ENCODE results near the gene NAALADL1. TPM values are rescaled to one million over a fixed set of nuclear protein-coding genes. Genes with fewer than 3 reads are reported as not detected.
A peak's percentile ranks its signal among the peaks of the same experiment; 100 is the strongest.

NAALADL1 gene, protein sequence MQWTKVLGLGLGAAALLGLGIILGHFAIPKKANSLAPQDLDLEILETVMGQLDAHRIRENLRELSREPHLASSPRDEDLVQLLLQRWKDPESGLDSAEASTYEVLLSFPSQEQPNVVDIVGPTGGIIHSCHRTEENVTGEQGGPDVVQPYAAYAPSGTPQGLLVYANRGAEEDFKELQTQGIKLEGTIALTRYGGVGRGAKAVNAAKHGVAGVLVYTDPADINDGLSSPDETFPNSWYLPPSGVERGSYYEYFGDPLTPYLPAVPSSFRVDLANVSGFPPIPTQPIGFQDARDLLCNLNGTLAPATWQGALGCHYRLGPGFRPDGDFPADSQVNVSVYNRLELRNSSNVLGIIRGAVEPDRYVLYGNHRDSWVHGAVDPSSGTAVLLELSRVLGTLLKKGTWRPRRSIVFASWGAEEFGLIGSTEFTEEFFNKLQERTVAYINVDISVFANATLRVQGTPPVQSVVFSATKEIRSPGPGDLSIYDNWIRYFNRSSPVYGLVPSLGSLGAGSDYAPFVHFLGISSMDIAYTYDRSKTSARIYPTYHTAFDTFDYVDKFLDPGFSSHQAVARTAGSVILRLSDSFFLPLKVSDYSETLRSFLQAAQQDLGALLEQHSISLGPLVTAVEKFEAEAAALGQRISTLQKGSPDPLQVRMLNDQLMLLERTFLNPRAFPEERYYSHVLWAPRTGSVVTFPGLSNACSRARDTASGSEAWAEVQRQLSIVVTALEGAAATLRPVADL
- not detected in 2 replicates for total RNA-seq (2014; rRNA removed; shearing (Covaris generic))
- polyA plus RNA-seq (2014; cell fraction: nucleus; rRNA removed): not detected in 2 replicates

DNA sequence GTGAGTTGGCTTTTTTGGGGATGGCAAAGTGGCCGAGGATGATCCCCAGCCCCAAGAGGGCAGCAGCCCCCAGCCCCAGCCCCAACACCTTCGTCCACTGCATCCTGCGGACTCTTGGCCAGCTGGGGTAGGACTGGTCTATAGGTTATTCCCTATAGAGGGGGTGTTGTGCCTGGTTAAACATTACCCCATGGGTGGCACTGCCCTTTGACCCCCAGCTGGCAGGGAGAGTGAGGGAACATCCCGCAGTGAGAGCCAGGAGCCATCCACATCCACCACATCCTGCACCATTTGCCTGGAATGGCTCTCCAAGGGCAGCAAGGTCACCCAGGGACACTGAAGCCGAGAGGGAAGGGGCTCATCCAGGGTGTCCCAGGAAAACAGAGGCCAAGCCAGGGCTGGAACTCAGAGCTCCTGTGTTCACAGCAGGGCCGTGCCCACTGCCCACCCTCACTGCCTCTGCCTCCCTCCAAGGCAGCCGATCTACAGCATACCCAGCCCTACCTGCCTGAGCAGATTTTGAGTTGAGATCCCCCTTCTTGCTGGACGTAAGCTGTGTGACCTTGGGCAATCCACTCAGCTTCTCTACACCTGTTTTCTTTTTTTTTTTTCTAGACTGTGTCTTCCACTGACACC is at the start of gene NAALADL1:
Gene NAALADL1, minus strand, starts transcription at position 135 of the 636 bp plus-strand sequence. Its CDS starts 32 bp downstream, at position 103.
- DNase-seq (ENCODE audit: extremely low read depth, low read depth): no peak

DNA sequence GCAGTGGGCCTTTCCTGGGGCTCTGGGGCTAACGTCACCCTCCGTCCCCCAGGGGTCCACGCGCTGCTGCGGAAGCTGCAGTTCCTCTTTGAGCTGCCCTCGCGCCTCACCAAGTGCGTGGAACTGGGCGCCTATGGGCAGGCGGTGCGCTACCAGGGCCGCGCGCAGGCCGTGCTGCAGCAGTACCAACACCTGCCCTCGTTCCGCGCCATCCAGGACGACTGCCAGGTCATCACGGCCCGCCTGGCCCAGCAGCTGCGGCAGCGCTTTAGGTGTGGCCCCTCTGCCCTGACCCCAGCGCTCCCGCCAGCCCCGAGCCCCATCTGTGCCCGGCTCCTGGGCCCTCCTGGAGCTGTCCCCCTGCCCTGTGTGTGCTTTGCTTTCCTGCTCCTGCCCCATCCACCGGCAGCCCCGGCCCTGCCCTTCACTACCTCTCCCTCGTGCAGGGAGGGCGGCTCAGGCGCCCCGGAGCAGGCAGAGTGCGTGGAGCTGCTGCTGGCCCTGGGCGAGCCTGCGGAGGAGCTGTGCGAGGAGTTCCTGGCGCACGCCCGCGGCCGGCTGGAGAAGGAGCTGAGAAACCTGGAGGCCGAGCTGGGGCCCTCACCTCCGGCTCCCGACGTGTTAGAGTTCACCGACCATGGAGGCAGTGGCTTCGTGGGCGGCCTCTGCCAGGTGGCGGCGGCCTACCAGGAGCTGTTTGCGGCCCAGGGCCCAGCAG is 49.6 kb upstream of the NAALADL1 start:
- no peak for DNase-seq (ENCODE audit: extremely low read depth, low read depth)

DNA sequence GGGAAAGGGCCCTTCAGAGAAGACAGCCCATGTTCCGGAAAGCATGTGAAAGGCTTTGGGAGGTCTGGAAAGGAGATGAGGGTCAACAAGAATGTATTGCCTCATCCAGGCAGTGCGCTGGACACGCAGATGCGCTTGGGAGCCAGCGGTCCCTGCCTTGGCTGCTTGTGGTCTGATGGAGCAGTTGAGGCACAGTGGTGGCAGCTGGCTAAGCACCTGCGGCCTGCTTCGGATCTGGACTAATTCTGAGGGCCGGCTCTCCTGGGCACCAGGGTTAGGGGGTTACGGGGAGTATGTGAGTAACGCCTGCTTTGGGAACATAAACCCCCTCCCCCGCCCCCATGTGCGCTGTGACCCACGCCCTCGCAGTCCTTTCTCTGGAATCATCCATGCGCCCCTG is 48.7 kb upstream of the NAALADL1 start:
- no peak for DNase-seq (ENCODE audit: extremely low read depth, low read depth)

DNA sequence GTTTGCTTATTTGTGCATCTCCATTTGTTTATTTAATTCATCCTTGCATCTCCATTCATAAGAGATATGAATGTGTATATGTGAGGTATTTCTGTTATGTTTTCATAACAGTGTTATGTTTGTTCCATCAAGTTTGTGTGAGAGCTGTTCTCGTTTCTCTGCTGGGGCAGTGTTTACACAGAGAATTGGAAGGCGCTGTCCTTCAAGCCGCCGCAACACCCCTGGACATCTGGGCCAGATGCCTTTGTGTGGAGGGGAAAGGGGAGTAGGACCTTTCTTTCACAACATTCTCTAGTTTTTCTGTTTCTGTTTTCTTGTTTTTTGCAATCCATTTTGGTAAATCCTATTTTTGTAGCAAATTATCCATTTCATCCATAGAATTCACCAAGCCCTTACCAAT is 46.3 kb upstream of the NAALADL1 start:
- DNase-seq (ENCODE audit: extremely low read depth, low read depth): no peak

DNA sequence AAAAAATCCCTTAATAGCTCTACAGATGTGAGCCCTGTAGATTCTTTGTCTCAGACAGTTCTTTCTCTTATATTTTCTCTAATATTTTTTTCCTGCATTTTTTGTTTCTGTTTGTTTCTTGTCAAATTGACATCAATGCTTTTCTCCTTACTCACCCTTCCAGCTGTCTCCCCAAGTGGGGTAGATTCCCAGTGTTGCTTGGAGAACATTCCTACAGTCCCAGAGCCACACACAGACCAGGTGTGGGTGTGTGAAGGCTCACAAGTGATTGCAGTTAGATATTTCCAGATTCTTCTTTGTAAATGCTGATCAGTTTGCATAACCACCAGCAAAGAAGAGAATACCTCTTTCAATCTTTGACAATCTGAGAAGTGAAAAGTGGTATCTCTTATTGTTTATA is 45.1 kb upstream of the NAALADL1 start:
- DNase-seq (ENCODE audit: extremely low read depth, low read depth): no peak

DNA sequence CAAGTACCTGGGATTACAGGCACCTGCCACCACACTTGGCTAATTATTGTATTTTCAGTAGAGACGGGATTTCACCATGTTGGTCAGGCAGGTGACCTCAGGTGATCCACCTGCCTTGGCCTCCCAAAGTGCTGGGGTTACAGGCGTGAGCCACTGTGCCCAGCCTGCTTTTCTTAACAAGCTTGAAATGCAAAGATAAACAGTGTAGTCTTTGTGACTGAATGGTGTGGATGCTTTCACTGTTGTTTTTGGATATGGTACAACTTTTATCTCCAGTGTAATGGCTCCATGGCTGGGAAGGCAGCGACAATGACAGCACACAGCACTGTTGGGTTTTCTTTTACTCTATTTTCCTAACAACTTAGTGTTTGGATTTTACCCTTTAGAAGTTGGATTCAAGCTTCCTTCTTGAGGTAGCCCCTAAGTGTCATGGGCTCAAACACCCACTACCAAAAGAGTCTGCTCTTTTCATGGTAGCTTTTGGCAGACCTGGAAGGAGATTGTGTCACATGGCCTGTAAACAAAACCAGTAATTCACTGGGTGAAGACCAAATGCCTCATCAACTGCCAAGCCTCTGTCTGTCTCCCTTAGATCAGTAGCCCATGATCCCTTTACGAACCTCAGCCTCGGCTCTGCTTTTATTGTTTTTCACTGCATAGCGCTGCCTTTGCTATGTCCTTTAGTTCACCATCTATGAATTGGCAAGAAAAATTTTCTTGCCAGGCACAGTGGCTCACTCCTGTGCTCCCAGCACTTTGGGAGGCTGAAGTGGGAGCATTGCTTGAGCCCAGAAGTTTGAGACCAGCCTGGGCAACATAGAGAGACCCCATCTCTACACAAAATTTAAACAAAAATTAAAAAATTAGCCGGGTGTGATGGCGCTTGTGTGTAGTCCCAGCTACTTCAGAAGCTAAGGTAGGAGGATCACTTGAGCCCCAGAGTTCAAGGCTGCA is 44.1 kb upstream of the NAALADL1 start:
- no peak for DNase-seq (ENCODE audit: extremely low read depth, low read depth)

DNA sequence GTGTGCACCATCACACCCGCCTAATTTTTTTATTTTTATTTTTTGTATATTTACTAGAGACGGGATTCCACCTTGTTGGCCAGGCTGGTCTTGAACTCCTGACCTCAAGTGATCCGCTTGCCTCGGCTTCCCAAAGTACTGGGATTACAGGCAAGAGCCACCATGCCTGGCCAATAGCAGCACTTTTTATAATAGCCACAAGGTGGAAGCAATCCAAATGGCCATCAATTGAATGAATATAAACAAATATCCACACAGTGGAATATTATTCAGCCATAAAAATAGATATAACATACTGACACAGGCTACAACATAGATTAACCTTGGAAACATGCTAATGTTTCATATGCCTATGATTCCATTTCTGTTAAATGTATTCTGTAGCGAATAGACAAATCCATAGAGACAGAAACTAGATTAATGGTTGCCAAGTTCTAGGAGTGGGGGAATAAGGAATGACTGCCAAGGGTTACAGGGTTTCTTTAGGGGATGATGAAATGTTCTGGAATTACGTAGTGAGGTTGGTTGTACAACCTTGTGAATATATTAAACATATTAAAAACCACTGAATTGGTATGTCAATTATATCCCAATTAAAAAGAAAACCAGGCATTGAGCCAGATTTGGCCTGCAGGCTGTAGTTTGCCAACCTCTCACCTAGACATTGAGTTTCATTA is 42.5 kb upstream of the NAALADL1 start:
- DNase-seq (ENCODE audit: extremely low read depth, low read depth): no peak

DNA sequence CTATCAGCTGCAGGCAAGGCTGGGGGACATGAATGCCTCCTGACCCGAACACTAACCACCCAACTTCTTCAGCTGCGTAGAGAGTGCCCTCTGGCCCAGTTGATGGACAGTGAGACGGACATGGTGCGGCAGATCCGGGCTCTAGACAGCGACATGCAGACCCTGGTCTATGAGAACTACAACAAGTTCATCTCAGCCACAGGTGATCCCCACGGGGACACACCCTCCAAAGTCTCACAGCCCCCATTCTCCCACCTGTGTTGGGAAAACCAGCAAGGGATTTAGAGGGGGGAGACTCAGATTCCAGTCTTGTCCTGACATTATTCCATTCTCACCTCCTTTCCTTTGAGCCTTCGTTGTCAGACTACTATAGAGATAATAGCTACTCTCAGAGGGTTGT is 38.6 kb upstream of the NAALADL1 start:
- no peak for DNase-seq (ENCODE audit: extremely low read depth, low read depth)

DNA sequence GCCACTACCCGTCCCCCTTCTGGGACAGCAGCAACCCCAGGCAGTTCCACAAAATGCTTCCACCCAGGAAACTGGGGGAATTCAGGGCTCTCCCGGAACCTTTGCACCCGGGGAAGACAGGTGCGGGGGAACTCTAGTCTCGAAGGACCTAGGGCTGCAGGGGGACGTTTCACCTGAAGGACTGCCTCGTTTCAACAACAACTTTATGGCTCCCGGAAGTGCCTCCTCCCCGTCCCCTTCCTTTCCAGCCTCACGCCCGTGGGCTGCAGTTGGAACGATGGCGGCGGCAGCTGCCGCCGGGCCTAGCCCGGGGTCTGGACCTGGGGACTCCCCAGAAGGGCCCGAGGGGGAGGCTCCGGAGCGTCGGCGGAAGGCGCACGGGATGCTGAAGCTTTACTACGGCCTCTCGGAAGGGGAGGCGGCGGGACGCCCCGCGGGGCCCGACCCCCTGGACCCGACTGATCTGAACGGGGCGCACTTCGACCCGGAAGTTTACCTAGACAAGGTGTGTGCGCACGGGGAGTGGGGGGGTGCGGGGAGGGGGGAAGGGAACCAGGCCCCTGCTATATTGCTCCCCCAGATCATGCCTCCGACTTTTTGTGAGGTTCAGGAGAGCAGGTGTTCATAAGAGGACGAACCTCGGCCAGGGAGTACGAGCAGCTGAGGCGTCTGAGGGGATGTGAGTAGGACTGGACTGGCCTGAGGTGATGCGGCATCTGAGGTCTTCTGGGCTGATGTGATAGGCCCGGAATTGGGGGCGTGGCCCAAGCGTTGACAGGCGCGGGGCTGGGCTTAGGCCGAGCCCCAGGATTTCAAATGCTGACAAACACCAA is 37.8 kb upstream of the NAALADL1 start, which contains the start of gene VPS51:
Gene VPS51, plus strand, starts transcription at position 241 of the 833 bp plus-strand sequence. Its CDS starts 37 bp downstream, at position 278.
- peak; percentile 69 for DNase-seq (ENCODE audit: extremely low read depth, low read depth)

DNA sequence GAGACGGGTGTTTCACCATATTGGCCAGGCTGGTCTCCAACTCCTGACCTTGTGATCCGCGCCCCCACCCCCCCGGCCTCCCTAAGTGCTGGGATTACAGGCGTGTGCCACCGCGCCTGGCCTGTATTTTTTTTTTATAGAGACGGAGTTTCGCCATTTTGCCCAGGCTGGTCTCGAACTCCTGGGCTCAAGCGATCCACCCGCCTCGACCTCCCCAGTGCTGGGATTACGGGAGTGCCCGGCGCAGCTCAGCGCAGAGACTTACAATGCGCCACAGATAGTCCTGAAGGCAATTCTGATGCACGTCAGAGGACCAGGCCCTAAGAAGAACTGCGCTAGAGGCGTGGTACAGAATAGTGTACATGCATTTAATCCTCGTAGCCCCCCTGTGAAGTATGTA is 37.1 kb upstream of the NAALADL1 start:
- DNase-seq (ENCODE audit: extremely low read depth, low read depth): no peak

DNA sequence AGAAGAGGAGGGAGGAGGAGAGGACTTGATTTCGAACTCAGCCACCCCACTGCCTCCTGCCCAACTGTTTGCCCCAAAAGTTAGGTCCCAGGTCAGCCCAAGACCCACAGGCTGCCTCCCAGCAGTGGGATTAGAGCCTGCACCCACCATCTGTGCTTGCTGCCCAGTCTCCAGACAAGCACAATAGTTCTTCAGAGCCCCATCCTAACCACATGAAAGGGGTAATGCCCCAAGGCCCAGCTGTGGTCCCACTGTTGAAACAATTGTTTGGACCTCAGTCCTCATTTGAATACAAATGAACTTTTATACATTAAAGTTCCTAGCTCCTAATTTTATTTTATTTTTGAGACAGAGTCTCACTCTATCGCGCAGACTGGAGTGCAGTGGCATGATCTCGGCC is 32.3 kb upstream of the NAALADL1 start:
- no peak for DNase-seq (ENCODE audit: extremely low read depth, low read depth)

DNA sequence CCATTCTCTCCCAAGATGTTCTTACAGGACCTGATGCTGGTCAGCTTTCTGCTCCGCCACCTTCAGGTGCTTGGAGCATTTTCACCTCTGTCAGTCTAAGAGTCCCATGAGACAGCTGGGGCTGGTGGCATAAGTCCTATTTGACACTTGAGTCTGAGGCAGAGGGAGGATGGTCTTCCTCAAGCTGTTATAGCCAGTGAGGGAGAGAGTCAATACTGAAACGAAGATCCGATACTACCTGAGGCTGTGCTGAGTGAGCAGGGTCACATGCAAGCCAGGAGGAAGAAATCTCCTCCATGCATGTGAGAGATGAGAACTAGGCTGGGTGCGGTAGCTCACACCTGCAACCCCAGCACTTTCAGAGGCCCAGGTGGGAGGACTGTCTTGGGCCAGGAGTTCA is 31.3 kb upstream of the NAALADL1 start:
- no peak for DNase-seq (ENCODE audit: extremely low read depth, low read depth)

DNA sequence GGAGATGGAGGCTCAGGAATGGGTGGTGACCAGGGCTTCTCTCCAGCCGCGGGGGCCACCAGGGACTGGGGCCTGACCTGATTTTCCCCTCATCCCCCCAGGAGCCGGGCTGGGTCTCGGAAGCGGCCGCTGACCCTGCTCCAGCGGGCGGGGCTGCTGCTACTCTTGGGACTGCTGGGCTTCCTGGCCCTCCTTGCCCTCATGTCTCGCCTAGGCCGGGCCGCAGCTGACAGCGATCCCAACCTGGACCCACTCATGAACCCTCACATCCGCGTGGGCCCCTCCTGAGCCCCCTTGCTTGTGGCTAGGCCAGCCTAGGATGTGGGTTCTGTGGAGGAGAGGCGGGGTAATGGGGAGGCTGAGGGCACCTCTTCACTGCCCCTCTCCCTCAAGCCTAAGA is 29.5 kb upstream of the NAALADL1 start:
- DNase-seq (ENCODE audit: extremely low read depth, low read depth): no peak

DNA sequence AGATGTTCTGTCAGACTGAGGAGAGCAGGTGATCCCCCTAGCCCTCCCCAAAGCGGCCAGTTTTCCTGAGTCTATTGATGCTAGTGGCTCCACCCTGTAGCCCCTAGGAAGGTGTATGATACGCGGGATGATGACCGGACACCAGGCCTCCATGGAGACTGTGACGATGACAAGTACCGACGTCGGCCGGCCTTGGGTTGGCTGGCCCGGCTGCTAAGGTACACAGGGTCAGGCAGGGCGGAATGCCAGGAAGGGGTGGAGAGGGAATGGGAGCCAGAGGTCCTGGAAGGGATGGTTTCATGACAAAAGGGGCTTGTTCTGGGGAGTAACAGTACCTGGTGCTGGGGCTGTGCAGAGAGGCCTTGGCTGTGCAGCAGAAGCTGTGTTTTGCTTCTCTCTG is 28.9 kb upstream of the NAALADL1 start:
- no peak for DNase-seq (ENCODE audit: extremely low read depth, low read depth)

DNA sequence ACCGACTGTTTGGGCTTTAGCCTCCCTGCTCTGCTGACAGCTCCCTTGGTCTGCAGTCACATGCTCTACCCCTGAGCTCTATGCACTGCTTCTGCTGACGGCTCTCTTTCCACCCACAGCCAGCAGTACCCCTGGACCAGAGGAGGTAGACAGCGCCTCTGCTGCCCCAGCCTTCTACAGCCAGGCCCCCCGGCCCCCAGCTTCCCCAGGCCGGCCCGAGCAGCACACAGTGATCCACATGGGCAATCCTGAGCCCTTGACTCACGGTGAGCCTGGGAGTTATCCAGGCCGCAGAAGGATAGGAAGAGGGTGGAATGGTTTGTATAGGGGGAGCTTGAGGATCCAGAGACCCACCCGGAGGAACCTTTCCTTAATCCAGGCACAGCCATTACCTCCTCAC is 28.5 kb upstream of the NAALADL1 start:
- no peak for DNase-seq (ENCODE audit: extremely low read depth, low read depth)

DNA sequence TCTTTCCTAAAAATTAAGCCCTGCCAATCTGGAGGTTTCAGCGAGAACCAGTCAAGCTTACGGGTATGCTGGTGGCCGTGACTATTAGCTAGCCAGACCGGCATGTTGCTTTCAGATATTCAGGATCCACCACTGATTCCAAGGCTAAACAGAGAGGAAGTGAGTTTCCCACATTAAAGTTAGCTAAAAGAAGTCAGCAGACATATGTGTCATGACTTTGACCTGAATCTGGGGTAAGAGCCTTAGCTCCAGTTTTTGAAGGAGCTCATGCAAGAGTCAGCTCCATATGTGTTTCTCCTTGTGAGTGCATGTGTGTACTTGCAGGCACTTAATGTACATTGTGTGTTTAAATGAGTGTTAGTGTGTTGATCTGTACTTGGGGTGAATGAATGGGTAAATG is 27.1 kb upstream of the NAALADL1 start:
- DNase-seq (ENCODE audit: extremely low read depth, low read depth): no peak

DNA sequence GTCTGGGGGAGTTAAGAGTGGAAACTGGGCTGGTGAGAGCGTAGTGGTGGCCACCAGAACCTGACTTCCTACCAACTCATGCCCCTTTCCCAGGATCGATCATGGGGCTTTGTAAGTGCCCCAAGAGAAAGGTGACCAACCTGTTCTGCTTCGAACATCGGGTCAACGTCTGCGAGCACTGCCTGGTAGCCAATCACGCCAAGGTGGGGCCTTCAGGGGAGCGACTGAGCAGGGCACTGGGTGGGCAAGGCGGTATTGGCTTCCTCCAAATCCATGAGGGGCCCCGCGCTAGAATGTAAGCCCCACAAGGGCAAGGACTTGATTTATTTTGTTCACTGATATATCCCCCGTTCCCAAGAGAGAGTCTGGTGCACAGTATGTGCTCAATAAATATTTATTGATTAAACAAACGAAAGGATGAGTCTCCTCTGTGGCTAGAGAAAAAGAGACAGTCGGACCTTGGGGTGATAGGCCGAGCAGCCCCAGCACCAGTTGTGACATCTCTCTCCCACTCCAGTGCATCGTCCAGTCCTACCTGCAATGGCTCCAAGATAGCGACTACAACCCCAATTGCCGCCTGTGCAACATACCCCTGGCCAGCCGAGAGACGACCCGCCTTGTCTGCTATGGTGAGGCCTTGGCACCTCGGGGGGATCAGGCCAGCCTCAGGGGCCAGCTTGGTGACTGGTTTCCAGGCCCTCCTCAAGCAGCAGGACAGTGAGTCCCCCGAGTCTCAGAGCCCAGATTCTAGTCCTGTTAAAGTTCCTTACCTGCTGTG is 26.4 kb upstream of the NAALADL1 start:
- DNase-seq (ENCODE audit: extremely low read depth, low read depth): no peak

All from NCI-H460 (cell line).